Neural cell (in vitro differentiated cells): ENCODE measurements around the gene BTBD17. TPM values are rescaled to one million over a fixed set of nuclear protein-coding genes. Genes with fewer than 3 reads are reported as not detected.

Source experiments
- H2AFZ ChIP-seq: fragments of 200-600, 300-800 bp; sonication (generic), shearing (Covaris generic); 2 replicates; pipeline ENCODE4 v1.6.0; 2014; ENCODE audit warnings: low read depth, mild to moderate bottlenecking, antibody characterized with exemption, low read length, moderate library complexity
- H3F3A ChIP-seq: fragments of 200-600 bp; shearing (Covaris generic); 2 replicates; pipeline ENCODE4 v1.6.1; 2016; ENCODE audit warnings: mild to moderate bottlenecking, moderate library complexity, mixed read lengths, antibody characterized with exemption, low read length; ENCODE audit not compliant: insufficient read depth, poor library complexity, severe bottlenecking
- H3K27ac ChIP-seq: fragments of 200-600, 300-800 bp; sonication (generic), shearing (Covaris generic); 2 replicates; pipeline ENCODE4 v1.5.1; 2014; ENCODE audit warnings: mild to moderate bottlenecking, low read length, moderate library complexity
- H3K27me3 ChIP-seq: fragments of 300-800, 200-600 bp; sonication (generic), shearing (Covaris generic); 2 replicates; pipeline ENCODE4 v1.6.0; 2014; ENCODE audit warnings: mild to moderate bottlenecking, low read depth, low read length, moderate library complexity; ENCODE audit not compliant: insufficient read depth
- H3K36me3 ChIP-seq: fragments of 300-800, 200-600 bp; sonication (generic), shearing (Covaris generic); 2 replicates; pipeline ENCODE4 v1.5.1; 2014; ENCODE audit warnings: mild to moderate bottlenecking, antibody characterized with exemption, low read length, moderate library complexity; ENCODE audit not compliant: insufficient read depth
- H3K4me2 ChIP-seq: fragments of 300-800, 200-600 bp; sonication (generic), shearing (Covaris generic); 2 replicates; pipeline ENCODE4 v1.6.0; 2014; ENCODE audit warnings: mild to moderate bottlenecking, low read length
- H3K4me3 ChIP-seq: fragments of 300-800, 200-600 bp; sonication (generic), shearing (Covaris generic); 2 replicates; pipeline ENCODE4 v1.5.1; 2014; ENCODE audit warnings: mild to moderate bottlenecking, low read length, moderate library complexity
- H3K79me2 ChIP-seq: fragments of 200-600 bp; shearing (Covaris generic); replicated peaks from 2 replicates; pipeline ENCODE4 v1.6.0; 2014; ENCODE audit warnings: mild to moderate bottlenecking, low read length, moderate library complexity; ENCODE audit not compliant: insufficient read depth
- H3K9ac ChIP-seq: fragments of 300-800, 200-600 bp; sonication (generic), shearing (Covaris generic); 2 replicates; pipeline ENCODE4 v1.6.1; 2016; ENCODE audit warnings: mild to moderate bottlenecking, low read length, mixed read lengths
- H3K9me2 ChIP-seq: fragments of 200-600 bp; shearing (Covaris generic); 2 replicates; pipeline ENCODE4 v1.6.1; 2016; ENCODE audit warnings: mild to moderate bottlenecking, low read length, mixed read lengths; ENCODE audit not compliant: insufficient read depth
- H3K9me3 ChIP-seq: fragments of 200-600, 300-800 bp; sonication (generic), shearing (Covaris generic); 2 replicates; pipeline ENCODE4 v1.6.1; 2016; ENCODE audit warnings: mild to moderate bottlenecking, mixed run types, low read length, moderate library complexity, mixed read lengths
- H4K20me1 ChIP-seq: fragments of 200-600 bp; shearing (Covaris generic); 2 replicates; pipeline ENCODE4 v1.6.1; 2016; ENCODE audit warnings: mild to moderate bottlenecking, mixed run types; ENCODE audit not compliant: insufficient read depth
- EP300 ChIP-seq: fragments of 450-650 bp; conservative IDR thresholded peaks from 2 replicates; pipeline ENCODE4 v1.6.1; 2014; ENCODE audit warnings: antibody characterized with exemption, mild to moderate bottlenecking, moderate library complexity; ENCODE audit not compliant: poor library complexity, severe bottlenecking
- EZH2 ChIP-seq: fragments of 200-600, 300-800 bp; shearing (Covaris generic), sonication (generic); IDR thresholded peaks from 2 replicates; pipeline ENCODE4 v1.6.1; 2014; ENCODE audit warnings: antibody characterized with exemption, low read length, borderline replicate concordance, mild to moderate bottlenecking; ENCODE audit not compliant: insufficient read depth, poor library complexity, severe bottlenecking
- MXI1 ChIP-seq: fragments of 450-650 bp; conservative IDR thresholded peaks from 2 replicates; pipeline ENCODE4 v1.6.1; 2014; ENCODE audit warnings: antibody characterized with exemption, mild to moderate bottlenecking; ENCODE audit not compliant: poor library complexity, severe bottlenecking
- POLR2AphosphoS5 ChIP-seq: IDR thresholded peaks from 2 replicates; pipeline ENCODE4 v1.6.1; 2012
- RAD21 ChIP-seq: fragments of 450-650 bp; conservative IDR thresholded peaks from 2 replicates; pipeline ENCODE4 v1.6.1; 2014; ENCODE audit warnings: antibody characterized with exemption, mild to moderate bottlenecking, moderate library complexity
- SMC3 ChIP-seq: fragments of 450-650 bp; conservative IDR thresholded peaks from 2 replicates; pipeline ENCODE4 v1.6.1; 2014; ENCODE audit warnings: antibody characterized with exemption, mild to moderate bottlenecking, moderate library complexity; ENCODE audit not compliant: poor library complexity
- TAF1 ChIP-seq: IDR thresholded peaks from 2 replicates; pipeline ENCODE4 v1.6.1; 2012; ENCODE audit warnings: low read depth
- polyA plus RNA-seq: library from polyadenylated mRNA; depleted of rRNA; stranded (reverse); fragments of >200 nt; gene quantifications from 2 replicates; pipeline ENCODE4 v1.2.3, GENCODE V29; 2014
- TF ChIP-seq, protein P1 (sequence below): IDR thresholded peaks from 2 replicates; pipeline ENCODE4 v1.6.1; 2012; ENCODE audit warnings: borderline replicate concordance
- TF ChIP-seq, protein P2 (sequence below): fragments of 450-650 bp; IDR thresholded peaks from 2 replicates; pipeline ENCODE4 v1.5.1; 2014; ENCODE audit warnings: antibody characterized with exemption, mild to moderate bottlenecking, moderate library complexity; ENCODE audit not compliant: poor library complexity, severe bottlenecking

Gene BTBD17
- polyA plus RNA-seq, 1 donor from 2014 or later, result 5.3 TPM

DNA sequence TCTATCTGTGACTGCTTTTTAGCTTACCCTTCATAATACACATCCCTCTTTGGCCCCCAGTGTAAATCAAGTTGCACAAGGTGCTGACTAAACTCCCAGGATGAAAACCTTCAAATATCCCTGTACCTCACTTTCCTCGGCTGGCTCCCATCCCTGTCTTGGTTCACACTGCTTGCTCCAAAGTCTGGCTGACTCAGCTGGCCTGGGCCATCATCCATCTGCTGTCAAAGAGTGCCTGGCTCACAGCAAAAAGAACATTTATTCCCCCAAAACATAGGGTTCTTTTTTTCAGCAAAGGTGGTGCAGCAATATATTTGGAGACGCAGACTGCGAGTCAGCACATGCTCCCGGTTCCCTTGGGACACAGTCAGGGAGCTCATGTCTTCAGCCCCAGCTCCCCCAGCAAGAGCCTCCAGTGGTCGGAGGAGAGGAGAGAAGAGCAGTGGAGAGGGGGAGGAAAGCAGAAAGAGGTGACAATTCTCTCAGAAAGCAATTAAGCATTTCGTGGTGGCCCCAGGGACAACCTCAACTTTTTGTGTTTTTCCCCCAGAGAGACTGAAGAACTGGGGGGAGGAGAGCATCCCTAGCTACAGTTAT lies 31.8 kb upstream of the BTBD17 start:
- no peak overlapping the region for H3K9ac ChIP-seq
- no peaks in the 10 kb centered on the region for H3K27me3 ChIP-seq
- H3K9me2 ChIP-seq, result no peaks in the 10 kb centered on the region
- no peak overlapping the region for H3K27ac ChIP-seq
- H2AFZ ChIP-seq, result no peak overlapping the region
- no peak for TF ChIP-seq RAD21
- TF ChIP-seq, protein P1, sequence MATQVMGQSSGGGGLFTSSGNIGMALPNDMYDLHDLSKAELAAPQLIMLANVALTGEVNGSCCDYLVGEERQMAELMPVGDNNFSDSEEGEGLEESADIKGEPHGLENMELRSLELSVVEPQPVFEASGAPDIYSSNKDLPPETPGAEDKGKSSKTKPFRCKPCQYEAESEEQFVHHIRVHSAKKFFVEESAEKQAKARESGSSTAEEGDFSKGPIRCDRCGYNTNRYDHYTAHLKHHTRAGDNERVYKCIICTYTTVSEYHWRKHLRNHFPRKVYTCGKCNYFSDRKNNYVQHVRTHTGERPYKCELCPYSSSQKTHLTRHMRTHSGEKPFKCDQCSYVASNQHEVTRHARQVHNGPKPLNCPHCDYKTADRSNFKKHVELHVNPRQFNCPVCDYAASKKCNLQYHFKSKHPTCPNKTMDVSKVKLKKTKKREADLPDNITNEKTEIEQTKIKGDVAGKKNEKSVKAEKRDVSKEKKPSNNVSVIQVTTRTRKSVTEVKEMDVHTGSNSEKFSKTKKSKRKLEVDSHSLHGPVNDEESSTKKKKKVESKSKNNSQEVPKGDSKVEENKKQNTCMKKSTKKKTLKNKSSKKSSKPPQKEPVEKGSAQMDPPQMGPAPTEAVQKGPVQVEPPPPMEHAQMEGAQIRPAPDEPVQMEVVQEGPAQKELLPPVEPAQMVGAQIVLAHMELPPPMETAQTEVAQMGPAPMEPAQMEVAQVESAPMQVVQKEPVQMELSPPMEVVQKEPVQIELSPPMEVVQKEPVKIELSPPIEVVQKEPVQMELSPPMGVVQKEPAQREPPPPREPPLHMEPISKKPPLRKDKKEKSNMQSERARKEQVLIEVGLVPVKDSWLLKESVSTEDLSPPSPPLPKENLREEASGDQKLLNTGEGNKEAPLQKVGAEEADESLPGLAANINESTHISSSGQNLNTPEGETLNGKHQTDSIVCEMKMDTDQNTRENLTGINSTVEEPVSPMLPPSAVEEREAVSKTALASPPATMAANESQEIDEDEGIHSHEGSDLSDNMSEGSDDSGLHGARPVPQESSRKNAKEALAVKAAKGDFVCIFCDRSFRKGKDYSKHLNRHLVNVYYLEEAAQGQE, result no peak
- TF ChIP-seq, protein P2, sequence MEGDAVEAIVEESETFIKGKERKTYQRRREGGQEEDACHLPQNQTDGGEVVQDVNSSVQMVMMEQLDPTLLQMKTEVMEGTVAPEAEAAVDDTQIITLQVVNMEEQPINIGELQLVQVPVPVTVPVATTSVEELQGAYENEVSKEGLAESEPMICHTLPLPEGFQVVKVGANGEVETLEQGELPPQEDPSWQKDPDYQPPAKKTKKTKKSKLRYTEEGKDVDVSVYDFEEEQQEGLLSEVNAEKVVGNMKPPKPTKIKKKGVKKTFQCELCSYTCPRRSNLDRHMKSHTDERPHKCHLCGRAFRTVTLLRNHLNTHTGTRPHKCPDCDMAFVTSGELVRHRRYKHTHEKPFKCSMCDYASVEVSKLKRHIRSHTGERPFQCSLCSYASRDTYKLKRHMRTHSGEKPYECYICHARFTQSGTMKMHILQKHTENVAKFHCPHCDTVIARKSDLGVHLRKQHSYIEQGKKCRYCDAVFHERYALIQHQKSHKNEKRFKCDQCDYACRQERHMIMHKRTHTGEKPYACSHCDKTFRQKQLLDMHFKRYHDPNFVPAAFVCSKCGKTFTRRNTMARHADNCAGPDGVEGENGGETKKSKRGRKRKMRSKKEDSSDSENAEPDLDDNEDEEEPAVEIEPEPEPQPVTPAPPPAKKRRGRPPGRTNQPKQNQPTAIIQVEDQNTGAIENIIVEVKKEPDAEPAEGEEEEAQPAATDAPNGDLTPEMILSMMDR, result no peak
- TF ChIP-seq MXI1, result no peak
- TF ChIP-seq POLR2AphosphoS5, result no peak
- TF ChIP-seq EP300, result no peak
- no peak for TF ChIP-seq EZH2
- no peak for TF ChIP-seq SMC3
- no peak for TF ChIP-seq TAF1
- no peak overlapping the region for H3K4me3 ChIP-seq
- H3F3A ChIP-seq, result no peaks in the 10 kb centered on the region
- H3K4me2 ChIP-seq, result no peak overlapping the region
- H3K9me3 ChIP-seq, result no peaks in the 10 kb centered on the region
- no peaks in the 10 kb centered on the region for H3K79me2 ChIP-seq
- H3K36me3 ChIP-seq, result no peaks in the 10 kb centered on the region
- no peaks in the 10 kb centered on the region for H4K20me1 ChIP-seq

DNA sequence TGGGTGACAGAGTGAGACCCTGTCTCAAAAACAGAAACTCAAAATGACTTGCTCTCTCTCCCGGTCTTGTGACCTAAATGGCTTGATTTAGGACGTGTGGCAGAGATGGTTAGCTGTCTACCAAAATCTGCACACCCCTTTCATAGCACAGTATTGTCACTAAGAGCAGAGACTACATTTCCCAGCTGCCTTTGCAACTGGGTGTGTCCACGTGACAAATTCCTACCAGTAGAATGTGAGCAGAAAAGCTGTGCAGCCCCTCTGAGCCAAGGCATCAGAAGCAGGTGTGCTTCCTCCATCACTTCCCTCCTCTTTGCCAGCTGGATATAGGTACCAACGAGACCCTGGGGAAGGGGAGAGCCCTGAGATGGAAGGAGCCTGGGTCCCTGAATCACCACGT lies 31.2 kb upstream of the BTBD17 start:
- Histone ChIP-seq H3K9me3 (no peaks in the 10 kb centered on the region), H4K20me1 (no peaks in the 10 kb centered on the region), H3K79me2 (no peaks in the 10 kb centered on the region), H2AFZ (no peak overlapping the region), H3F3A (no peaks in the 10 kb centered on the region), H3K4me3 (no peak overlapping the region), H3K9ac (no peak overlapping the region), H3K27ac (no peak overlapping the region), H3K4me2 (no peak overlapping the region), H3K9me2 (no peaks in the 10 kb centered on the region), H3K27me3 (no peaks in the 10 kb centered on the region), H3K36me3 (no peaks in the 10 kb centered on the region)
- TF ChIP-seq, protein P1, result no peak
- no peak for TF ChIP-seq MXI1
- TF ChIP-seq, protein P2, result no peak
- no peak for TF ChIP-seq SMC3
- TF ChIP-seq RAD21, result no peak
